ENCODE data around the gene OCSTAMP.
A peak's percentile ranks its signal among the peaks of the same experiment; 100 is the strongest.

The OCSTAMP gene

DNA sequence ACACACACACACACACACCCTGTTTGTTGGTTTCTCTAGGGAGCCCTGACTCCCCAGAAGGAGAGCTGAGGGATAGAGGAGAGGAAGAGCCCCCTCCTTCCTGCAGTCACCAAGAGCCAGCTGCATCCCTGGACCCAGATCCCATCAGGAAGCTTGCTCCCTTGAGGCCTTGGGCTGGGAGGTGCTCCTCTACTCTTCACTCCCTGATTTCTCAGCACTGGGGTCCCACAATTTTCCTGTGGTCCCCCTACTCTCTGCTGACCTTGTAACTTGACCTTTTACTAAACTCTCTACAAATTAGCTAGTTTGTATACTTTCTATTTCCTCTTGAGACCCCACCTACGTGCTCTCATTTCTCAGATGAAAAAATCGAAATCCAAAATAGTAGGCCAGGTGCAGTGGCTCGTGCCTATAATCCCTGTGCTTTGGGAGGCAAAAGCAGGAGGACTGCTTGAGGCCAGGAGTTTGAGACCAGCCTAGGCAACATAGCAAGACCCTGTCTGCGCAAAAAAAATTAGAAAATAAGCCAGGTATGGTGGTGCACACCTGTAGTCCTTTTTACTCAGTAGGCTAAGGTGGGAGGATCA is 5.0 kb upstream of the OCSTAMP start:
- in situ Hi-C loops (cut with MboI; ENCODE audit: low pct_unique_long_range_greater_than_20kb, low sequenced_read_pairs, unreplicated experiment), result no loop called here
- TF ChIP-seq, protein P1, sequence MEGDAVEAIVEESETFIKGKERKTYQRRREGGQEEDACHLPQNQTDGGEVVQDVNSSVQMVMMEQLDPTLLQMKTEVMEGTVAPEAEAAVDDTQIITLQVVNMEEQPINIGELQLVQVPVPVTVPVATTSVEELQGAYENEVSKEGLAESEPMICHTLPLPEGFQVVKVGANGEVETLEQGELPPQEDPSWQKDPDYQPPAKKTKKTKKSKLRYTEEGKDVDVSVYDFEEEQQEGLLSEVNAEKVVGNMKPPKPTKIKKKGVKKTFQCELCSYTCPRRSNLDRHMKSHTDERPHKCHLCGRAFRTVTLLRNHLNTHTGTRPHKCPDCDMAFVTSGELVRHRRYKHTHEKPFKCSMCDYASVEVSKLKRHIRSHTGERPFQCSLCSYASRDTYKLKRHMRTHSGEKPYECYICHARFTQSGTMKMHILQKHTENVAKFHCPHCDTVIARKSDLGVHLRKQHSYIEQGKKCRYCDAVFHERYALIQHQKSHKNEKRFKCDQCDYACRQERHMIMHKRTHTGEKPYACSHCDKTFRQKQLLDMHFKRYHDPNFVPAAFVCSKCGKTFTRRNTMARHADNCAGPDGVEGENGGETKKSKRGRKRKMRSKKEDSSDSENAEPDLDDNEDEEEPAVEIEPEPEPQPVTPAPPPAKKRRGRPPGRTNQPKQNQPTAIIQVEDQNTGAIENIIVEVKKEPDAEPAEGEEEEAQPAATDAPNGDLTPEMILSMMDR (IDR thresholded peaks at IDR 0.05; ENCODE audit: extremely low read depth, insufficient read depth, missing control alignments), result no peak
- DNase-seq (ENCODE audit: low spot score), result no peak

DNA sequence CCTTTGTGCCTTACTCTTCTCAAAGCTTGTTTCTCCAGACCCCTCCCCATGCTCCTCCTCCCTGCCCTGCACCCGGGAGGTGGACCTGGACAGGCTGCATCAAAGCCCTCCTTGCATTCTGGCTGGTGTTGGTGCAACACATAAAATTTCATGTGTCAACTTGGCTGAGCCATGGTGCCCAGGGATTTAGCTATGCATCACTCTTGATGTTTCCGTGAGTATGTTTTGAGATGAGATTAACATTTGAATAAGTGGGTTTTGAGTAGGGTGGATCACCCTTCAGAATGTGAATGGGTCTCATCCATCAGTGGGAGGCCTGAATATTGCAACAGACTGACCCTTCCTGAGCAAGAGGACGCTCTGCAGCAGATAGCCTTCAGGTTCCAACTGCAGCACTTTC is 4.4 kb upstream of the OCSTAMP start:
- DNase-seq (ENCODE audit: low spot score), result no peak
- in situ Hi-C loops (cut with MboI; ENCODE audit: low pct_unique_long_range_greater_than_20kb, low sequenced_read_pairs, unreplicated experiment), result no loop called here
- TF ChIP-seq, protein P1 (IDR thresholded peaks at IDR 0.05; ENCODE audit: extremely low read depth, insufficient read depth, missing control alignments), result no peak

DNA sequence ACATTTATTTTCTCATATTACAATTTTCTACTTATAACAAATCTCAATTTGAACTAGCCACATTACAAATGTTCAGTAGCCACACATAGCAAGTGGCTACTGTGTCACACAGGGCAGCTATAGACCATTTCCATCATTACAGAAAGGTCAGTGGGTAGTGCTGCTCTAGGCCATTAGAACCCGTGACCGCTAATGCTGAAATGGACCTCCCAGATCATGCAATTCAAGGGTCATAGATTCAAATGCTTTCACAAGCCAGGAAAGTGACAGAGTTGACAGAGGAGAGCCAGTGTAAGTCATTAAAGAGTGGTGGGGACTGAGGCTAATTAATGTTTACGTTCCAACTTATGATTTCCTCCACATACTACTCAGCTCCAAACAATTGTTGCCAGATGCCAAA is 3.5 kb upstream of the OCSTAMP start:
- in situ Hi-C loops (cut with MboI; ENCODE audit: low pct_unique_long_range_greater_than_20kb, low sequenced_read_pairs, unreplicated experiment), result no loop called here
- TF ChIP-seq, protein P1 (IDR thresholded peaks at IDR 0.05; ENCODE audit: extremely low read depth, insufficient read depth, missing control alignments), result no peak
- DNase-seq (ENCODE audit: low spot score), result no peak

DNA sequence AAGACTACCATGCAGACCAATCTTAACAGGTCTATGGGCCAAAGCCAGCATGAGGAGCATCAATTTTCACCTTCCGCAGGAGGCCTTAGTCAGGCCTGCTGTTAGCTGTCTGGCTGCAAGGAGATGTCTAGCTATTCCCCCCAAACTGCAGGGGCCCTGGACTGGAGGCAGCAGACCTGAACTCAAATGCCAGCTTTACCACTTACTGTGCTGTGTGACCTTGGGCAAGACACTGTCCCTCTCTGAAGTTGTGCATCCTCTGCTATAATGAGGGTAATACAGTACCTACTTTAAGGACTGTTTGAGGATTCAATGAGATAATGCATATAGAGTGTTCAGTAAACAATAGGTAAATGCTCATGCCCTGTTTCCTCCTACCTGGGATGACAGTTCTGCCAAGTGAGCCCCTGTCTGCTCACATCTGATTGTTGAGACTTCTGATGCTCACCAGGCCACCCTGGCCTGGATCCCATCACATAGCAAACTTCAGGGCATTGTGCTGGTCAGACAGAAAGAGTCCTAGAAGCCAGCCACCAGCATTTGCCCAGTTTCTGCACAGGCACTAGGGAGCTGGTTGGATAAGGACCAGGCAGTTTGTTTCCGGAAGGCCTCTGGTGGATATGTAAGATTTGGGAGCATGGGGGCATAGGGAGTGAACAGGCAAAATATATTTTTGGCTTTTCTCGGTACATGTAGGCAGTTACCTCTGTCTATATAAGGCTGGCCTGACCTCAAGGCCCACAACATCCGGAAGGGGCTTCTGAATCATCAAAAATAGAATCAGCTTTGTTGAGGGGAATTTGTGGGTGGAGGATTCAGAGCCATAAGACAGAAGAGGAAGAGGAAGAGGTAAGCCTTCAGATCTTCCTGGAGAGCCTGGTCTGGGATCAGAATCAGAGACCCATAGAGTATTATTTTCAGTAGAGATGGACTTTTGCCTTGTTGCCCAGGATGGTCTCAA is 2.3 kb upstream of the OCSTAMP start:
- TF ChIP-seq, protein P1 (IDR thresholded peaks at IDR 0.05; ENCODE audit: extremely low read depth, insufficient read depth, missing control alignments), result no peak
- in situ Hi-C loops (cut with MboI; ENCODE audit: low pct_unique_long_range_greater_than_20kb, low sequenced_read_pairs, unreplicated experiment), result no loop called here
- peak; percentile 72 for DNase-seq (ENCODE audit: low spot score)

DNA sequence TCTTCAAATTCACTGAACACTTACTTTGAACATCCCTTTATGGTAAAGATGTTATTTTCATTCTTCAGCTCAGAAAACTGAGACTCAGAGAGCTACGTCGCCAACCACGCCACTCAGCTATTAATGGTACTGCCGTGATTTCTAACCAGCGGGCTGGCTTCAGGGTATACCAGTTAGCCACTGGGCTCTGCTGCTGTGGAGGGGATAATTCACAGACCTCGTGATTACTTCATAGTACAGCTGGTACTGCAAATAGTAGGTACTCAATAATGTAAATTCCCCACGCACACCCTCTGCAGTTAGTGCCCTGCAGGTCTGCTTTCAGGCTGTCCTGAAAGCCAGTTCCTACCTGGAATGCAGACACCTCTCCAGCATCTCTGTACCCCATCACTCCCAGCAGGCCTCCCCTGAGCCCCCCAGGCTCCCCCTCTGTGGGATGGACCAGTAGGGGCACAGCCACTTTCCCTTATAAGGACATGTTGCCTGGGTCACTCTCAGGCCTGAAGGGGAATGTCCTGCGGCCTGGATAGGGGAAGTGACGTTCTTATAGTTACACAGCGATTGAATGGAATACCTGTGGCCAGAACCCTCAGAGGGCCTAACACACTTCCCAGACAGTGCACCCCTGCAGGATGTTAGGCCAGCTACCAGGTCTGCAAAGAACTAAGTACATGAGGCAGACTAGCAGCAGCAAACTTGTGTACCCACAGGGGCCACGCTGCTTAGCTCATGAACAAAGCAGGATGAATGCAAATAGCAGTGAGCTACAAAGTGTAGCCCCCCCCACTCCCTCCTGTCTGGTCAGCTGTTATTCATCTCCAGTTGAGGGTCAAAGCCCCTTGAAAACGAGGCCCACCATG is 1.3 kb upstream of the OCSTAMP start:
- DNase-seq (ENCODE audit: low spot score), result no peak
- TF ChIP-seq, protein P1 (IDR thresholded peaks at IDR 0.05; ENCODE audit: extremely low read depth, insufficient read depth, missing control alignments), result no peak
- in situ Hi-C loops (cut with MboI; ENCODE audit: low pct_unique_long_range_greater_than_20kb, low sequenced_read_pairs, unreplicated experiment), result no loop called here

Measured in GM13977 (cell line).